ENCODE measurements around the gene KCNK15. TPM values are rescaled to one million over a fixed set of nuclear protein-coding genes. Genes with fewer than 3 reads are reported as not detected.

Gene KCNK15
- total and polyA plus RNA-seq, 10 of the 15 experiments (the other 5 are each of a cell fraction or from before 2014, with no cell fraction given), result not detected

DNA sequence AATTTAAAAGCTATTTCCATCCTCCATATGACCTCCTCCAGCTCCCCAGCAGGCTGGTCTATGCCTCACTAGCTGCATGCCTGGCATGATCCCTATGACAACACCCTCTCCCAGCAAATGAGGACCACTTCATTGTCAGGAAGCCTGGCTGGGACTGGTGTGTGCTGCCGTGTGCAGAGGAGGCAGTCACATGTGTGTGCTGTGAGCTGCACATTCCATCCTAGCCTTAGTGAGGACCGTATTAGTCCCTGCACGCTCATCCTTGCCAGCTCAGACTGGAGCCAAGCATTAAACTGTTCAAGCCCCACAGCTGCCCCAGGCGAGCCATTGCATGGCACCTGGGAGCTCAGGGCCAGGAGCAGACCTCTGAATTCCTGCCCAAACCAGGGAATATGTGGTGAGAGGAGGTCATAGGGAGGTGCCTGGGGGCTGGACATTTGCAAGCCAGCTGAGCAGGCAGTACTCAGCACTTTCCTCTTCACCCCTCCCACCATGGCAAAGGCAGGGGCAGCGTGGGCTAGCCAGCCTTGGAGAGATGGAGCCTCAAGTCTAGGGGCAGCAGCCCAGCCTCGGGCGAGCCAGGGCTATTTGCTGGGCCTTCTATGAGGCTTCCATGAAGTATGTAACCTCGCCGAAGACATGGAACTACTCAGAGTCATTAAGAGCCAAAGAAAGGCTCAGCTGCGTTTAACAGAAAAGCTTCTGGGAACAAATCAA is 39.2 kb upstream of the KCNK15 start (continued):
- TF ChIP-seq, protein P1, sequence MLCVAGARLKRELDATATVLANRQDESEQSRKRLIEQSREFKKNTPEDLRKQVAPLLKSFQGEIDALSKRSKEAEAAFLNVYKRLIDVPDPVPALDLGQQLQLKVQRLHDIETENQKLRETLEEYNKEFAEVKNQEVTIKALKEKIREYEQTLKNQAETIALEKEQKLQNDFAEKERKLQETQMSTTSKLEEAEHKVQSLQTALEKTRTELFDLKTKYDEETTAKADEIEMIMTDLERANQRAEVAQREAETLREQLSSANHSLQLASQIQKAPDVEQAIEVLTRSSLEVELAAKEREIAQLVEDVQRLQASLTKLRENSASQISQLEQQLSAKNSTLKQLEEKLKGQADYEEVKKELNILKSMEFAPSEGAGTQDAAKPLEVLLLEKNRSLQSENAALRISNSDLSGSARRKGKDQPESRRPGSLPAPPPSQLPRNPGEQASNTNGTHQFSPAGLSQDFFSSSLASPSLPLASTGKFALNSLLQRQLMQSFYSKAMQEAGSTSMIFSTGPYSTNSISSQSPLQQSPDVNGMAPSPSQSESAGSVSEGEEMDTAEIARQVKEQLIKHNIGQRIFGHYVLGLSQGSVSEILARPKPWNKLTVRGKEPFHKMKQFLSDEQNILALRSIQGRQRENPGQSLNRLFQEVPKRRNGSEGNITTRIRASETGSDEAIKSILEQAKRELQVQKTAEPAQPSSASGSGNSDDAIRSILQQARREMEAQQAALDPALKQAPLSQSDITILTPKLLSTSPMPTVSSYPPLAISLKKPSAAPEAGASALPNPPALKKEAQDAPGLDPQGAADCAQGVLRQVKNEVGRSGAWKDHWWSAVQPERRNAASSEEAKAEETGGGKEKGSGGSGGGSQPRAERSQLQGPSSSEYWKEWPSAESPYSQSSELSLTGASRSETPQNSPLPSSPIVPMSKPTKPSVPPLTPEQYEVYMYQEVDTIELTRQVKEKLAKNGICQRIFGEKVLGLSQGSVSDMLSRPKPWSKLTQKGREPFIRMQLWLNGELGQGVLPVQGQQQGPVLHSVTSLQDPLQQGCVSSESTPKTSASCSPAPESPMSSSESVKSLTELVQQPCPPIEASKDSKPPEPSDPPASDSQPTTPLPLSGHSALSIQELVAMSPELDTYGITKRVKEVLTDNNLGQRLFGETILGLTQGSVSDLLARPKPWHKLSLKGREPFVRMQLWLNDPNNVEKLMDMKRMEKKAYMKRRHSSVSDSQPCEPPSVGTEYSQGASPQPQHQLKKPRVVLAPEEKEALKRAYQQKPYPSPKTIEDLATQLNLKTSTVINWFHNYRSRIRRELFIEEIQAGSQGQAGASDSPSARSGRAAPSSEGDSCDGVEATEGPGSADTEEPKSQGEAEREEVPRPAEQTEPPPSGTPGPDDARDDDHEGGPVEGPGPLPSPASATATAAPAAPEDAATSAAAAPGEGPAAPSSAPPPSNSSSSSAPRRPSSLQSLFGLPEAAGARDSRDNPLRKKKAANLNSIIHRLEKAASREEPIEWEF (IDR thresholded peaks at IDR 0.05; ENCODE audit: insufficient replicate concordance, low read depth, low read length), result no peak
- no peak for TF ChIP-seq RUNX3 (IDR thresholded peaks at IDR 0.05; ENCODE audit: low read length)
- TF ChIP-seq NR2F1 (conservative IDR thresholded peaks at IDR 0.05), result no peak
- TF ChIP-seq, protein P2, sequence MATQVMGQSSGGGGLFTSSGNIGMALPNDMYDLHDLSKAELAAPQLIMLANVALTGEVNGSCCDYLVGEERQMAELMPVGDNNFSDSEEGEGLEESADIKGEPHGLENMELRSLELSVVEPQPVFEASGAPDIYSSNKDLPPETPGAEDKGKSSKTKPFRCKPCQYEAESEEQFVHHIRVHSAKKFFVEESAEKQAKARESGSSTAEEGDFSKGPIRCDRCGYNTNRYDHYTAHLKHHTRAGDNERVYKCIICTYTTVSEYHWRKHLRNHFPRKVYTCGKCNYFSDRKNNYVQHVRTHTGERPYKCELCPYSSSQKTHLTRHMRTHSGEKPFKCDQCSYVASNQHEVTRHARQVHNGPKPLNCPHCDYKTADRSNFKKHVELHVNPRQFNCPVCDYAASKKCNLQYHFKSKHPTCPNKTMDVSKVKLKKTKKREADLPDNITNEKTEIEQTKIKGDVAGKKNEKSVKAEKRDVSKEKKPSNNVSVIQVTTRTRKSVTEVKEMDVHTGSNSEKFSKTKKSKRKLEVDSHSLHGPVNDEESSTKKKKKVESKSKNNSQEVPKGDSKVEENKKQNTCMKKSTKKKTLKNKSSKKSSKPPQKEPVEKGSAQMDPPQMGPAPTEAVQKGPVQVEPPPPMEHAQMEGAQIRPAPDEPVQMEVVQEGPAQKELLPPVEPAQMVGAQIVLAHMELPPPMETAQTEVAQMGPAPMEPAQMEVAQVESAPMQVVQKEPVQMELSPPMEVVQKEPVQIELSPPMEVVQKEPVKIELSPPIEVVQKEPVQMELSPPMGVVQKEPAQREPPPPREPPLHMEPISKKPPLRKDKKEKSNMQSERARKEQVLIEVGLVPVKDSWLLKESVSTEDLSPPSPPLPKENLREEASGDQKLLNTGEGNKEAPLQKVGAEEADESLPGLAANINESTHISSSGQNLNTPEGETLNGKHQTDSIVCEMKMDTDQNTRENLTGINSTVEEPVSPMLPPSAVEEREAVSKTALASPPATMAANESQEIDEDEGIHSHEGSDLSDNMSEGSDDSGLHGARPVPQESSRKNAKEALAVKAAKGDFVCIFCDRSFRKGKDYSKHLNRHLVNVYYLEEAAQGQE (IDR thresholded peaks at IDR 0.05; ENCODE audit: low read depth, low read length), result no peak
- no peak for TF ChIP-seq GABPA (IDR thresholded peaks at IDR 0.05; ENCODE audit: low read depth)
- TF ChIP-seq KDM1A (IDR thresholded peaks at IDR 0.05; ENCODE audit: borderline replicate concordance), result no peak
- no peak for TF ChIP-seq SIN3A (IDR thresholded peaks at IDR 0.05; ENCODE audit: low read depth, low read length)
- no peak for TF ChIP-seq ZNF274 (IDR thresholded peaks at IDR 0.05; ENCODE audit: insufficient read depth, insufficient read length)
- TF ChIP-seq BACH1 (IDR thresholded peaks at IDR 0.05; ENCODE audit: borderline replicate concordance), result no peak
- TF ChIP-seq, protein P3, sequence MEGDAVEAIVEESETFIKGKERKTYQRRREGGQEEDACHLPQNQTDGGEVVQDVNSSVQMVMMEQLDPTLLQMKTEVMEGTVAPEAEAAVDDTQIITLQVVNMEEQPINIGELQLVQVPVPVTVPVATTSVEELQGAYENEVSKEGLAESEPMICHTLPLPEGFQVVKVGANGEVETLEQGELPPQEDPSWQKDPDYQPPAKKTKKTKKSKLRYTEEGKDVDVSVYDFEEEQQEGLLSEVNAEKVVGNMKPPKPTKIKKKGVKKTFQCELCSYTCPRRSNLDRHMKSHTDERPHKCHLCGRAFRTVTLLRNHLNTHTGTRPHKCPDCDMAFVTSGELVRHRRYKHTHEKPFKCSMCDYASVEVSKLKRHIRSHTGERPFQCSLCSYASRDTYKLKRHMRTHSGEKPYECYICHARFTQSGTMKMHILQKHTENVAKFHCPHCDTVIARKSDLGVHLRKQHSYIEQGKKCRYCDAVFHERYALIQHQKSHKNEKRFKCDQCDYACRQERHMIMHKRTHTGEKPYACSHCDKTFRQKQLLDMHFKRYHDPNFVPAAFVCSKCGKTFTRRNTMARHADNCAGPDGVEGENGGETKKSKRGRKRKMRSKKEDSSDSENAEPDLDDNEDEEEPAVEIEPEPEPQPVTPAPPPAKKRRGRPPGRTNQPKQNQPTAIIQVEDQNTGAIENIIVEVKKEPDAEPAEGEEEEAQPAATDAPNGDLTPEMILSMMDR (IDR thresholded peaks at IDR 0.05 in 2 of 3, conservative IDR thresholded peaks at IDR 0.05 in 1 of 3; ENCODE audit: control insufficient read depth in 2 of 3, extremely low read depth in 1 of 3, insufficient read depth in 1 of 3, low read depth in 3 of 3, low read length in 3 of 3), result no peak
